ENCODE data around the gene AKAP5. TPM values are rescaled to one million over a fixed set of nuclear protein-coding genes. Genes with fewer than 3 reads are reported as not detected.

Gene AKAP5
- total and polyA plus RNA-seq, 9 of the 15 experiments (the other 6 are each of a cell fraction or from before 2014, with no cell fraction given): 0.06 to 0.94 (median 0.34) TPM

DNA sequence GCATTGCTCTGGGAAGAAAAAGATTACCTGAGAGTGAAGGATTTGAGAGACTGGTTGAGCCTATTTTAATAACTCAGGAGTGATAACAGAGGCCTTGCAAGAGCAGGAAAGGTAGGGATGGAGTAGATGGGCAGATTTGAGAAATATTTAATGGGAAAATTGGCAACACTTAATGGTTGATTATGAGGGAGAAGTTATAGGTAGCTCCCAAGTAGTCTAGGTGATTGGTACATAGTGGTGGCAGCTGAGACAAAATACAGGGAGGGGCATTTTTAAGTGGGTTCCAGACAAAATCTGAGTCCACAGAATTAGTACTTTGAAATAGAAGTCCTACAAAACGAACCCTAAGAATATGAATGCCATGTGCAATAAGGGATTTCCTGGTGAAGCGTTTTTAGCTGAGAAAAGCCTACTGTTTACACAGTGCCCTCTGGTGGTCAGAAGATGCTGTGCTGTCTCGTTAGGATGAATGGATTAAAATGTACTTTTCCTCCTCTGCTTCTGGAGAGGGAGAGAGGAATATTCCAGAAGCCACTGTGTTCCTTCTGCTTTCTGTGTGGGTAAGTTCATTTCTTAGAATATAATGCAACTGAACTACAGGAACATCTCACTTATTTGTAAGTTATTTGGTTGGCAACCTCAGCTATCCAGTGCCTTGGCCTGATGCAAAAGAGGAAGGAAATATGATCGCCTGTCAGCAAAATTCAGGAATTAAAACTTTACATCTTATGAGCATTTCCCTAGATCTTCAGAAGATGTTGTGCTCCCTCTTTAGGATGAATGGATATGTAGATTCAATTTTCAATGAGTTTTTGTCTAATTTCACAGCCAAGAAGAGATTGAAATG lies 45.7 kb downstream of the AKAP5 start (continued):
- TF ChIP-seq, protein P1, sequence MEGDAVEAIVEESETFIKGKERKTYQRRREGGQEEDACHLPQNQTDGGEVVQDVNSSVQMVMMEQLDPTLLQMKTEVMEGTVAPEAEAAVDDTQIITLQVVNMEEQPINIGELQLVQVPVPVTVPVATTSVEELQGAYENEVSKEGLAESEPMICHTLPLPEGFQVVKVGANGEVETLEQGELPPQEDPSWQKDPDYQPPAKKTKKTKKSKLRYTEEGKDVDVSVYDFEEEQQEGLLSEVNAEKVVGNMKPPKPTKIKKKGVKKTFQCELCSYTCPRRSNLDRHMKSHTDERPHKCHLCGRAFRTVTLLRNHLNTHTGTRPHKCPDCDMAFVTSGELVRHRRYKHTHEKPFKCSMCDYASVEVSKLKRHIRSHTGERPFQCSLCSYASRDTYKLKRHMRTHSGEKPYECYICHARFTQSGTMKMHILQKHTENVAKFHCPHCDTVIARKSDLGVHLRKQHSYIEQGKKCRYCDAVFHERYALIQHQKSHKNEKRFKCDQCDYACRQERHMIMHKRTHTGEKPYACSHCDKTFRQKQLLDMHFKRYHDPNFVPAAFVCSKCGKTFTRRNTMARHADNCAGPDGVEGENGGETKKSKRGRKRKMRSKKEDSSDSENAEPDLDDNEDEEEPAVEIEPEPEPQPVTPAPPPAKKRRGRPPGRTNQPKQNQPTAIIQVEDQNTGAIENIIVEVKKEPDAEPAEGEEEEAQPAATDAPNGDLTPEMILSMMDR (IDR thresholded peaks at IDR 0.05 in 2 of 3, conservative IDR thresholded peaks at IDR 0.05 in 1 of 3; ENCODE audit: insufficient read depth in 2 of 3, low read depth in 1 of 3, low read length in 3 of 3): peak; percentile 53 to 75 (median 73); a peak in 5 of 6 replicates
- TF ChIP-seq MBD2 (IDR thresholded peaks at IDR 0.05; ENCODE audit: borderline replicate concordance, low read depth) (no peak), RUNX1 (IDR thresholded peaks at IDR 0.05; ENCODE audit: low read depth) (no peak), SAFB (IDR thresholded peaks at IDR 0.05; ENCODE audit: borderline replicate concordance, low read depth, low read length) (no peak), NONO (IDR thresholded peaks at IDR 0.05; ENCODE audit: low read depth in 2 of 2, low read length in 1 of 2) (no peak), ZZZ3 (IDR thresholded peaks at IDR 0.05) (no peak), KLF16 (IDR thresholded peaks at IDR 0.05) (no peak), ZNF134 (CRISPR knock-in tag; conservative IDR thresholded peaks at IDR 0.05) (no peak), SMC3 (conservative IDR thresholded peaks at IDR 0.05; ENCODE audit: insufficient read depth, low read depth, low read length) (peak; percentile 23; the same call in 1 of the 2 replicates), ZNF77 (CRISPR knock-in tag; IDR thresholded peaks at IDR 0.05) (no peak), XRCC4 (IDR thresholded peaks at IDR 0.05; ENCODE audit: extremely low read depth, insufficient read depth, insufficient read length) (no peak)
- TF ChIP-seq, protein P2, sequence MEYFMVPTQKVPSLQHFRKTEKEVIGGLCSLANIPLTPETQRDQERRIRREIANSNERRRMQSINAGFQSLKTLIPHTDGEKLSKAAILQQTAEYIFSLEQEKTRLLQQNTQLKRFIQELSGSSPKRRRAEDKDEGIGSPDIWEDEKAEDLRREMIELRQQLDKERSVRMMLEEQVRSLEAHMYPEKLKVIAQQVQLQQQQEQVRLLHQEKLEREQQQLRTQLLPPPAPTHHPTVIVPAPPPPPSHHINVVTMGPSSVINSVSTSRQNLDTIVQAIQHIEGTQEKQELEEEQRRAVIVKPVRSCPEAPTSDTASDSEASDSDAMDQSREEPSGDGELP (CRISPR knock-in tag; IDR thresholded peaks at IDR 0.05; ENCODE audit: borderline replicate concordance): no peak
- TF ChIP-seq, protein P3, sequence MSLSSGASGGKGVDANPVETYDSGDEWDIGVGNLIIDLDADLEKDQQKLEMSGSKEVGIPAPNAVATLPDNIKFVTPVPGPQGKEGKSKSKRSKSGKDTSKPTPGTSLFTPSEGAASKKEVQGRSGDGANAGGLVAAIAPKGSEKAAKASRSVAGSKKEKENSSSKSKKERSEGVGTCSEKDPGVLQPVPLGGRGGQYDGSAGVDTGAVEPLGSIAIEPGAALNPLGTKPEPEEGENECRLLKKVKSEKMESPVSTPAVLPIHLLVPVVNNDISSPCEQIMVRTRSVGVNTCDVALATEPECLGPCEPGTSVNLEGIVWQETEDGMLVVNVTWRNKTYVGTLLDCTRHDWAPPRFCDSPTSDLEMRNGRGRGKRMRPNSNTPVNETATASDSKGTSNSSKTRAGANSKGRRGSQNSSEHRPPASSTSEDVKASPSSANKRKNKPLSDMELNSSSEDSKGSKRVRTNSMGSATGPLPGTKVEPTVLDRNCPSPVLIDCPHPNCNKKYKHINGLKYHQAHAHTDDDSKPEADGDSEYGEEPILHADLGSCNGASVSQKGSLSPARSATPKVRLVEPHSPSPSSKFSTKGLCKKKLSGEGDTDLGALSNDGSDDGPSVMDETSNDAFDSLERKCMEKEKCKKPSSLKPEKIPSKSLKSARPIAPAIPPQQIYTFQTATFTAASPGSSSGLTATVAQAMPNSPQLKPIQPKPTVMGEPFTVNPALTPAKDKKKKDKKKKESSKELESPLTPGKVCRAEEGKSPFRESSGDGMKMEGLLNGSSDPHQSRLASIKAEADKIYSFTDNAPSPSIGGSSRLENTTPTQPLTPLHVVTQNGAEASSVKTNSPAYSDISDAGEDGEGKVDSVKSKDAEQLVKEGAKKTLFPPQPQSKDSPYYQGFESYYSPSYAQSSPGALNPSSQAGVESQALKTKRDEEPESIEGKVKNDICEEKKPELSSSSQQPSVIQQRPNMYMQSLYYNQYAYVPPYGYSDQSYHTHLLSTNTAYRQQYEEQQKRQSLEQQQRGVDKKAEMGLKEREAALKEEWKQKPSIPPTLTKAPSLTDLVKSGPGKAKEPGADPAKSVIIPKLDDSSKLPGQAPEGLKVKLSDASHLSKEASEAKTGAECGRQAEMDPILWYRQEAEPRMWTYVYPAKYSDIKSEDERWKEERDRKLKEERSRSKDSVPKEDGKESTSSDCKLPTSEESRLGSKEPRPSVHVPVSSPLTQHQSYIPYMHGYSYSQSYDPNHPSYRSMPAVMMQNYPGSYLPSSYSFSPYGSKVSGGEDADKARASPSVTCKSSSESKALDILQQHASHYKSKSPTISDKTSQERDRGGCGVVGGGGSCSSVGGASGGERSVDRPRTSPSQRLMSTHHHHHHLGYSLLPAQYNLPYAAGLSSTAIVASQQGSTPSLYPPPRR (CRISPR knock-in tag; IDR thresholded peaks at IDR 0.05; ENCODE audit: borderline replicate concordance): no peak

All from K562 (cell line).